ENCODE data around the gene ACTR6.

DNA sequence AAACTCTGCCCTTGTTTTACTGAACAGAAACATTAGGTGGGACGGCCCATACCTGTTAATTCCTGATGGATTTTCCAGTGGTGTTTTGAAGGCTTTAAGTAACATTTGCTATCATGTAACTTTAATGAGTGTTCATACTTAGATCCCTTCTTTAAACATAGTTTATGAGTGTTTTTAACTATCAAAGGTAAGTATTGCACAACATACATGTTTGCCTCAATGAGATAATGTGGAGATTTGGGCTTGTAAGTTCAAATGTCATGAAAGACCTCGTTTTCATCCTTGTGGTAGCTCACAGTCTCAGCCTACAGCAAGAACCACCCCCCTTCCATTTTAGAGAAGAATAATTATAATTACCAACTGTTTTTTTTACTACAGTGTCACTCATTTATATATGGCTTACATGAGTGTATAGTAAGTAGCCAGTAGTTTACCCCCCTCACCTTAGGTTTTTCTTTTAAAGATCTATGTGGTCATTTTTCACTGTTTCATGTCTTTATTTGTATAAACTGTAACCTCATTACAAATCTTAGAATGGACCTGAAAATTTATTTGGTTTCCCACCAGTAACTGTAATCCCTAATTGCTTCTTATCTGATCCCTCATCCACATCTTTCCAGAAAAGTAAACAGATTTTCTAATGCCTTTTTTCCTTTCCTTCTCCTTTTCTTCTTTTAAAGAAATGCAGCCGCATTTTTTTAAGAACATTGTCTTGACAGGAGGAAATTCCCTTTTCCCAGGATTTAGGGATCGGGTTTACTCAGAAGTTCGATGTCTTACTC lies 18.9 kb downstream of the ACTR6 start:
- no peak for TF ChIP-seq EZH2 (IDR thresholded peaks at IDR 0.05; ENCODE audit: insufficient read depth, low read length)
- TF ChIP-seq, protein P1, sequence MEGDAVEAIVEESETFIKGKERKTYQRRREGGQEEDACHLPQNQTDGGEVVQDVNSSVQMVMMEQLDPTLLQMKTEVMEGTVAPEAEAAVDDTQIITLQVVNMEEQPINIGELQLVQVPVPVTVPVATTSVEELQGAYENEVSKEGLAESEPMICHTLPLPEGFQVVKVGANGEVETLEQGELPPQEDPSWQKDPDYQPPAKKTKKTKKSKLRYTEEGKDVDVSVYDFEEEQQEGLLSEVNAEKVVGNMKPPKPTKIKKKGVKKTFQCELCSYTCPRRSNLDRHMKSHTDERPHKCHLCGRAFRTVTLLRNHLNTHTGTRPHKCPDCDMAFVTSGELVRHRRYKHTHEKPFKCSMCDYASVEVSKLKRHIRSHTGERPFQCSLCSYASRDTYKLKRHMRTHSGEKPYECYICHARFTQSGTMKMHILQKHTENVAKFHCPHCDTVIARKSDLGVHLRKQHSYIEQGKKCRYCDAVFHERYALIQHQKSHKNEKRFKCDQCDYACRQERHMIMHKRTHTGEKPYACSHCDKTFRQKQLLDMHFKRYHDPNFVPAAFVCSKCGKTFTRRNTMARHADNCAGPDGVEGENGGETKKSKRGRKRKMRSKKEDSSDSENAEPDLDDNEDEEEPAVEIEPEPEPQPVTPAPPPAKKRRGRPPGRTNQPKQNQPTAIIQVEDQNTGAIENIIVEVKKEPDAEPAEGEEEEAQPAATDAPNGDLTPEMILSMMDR (IDR thresholded peaks at IDR 0.05; ENCODE audit: insufficient read depth, low read depth, low read length) = no peak
